H9 (cell line): ENCODE results near the gene COX17. TPM values are rescaled to one million over a fixed set of nuclear protein-coding genes. Genes with fewer than 3 reads are reported as not detected.

Experiments
- DNase-seq: peaks from one replicate; pipeline ENCODE4 v3.0.0-alpha.2; 2017
- H2AFZ ChIP-seq: one replicate; pipeline ENCODE4 v1.6.1; 2013; ENCODE audit warnings: mild to moderate bottlenecking, low read length, control low read depth, moderate library complexity
- H2AK5ac ChIP-seq: 2 replicates; pipeline ENCODE4 v1.6.1; 2013; ENCODE audit warnings: low read length, control low read depth, mixed read lengths; ENCODE audit not compliant: insufficient read length
- H2BK120ac ChIP-seq: one replicate; pipeline ENCODE4 v1.6.1; 2013; ENCODE audit warnings: low read depth, mild to moderate bottlenecking, low read length, control low read depth, inconsistent platforms; ENCODE audit not compliant: poor library complexity, severe bottlenecking
- H2BK12ac ChIP-seq: 2 replicates; pipeline ENCODE4 v1.6.1; 2013; ENCODE audit warnings: low read length, control low read depth, mixed read lengths, low read depth; ENCODE audit not compliant: insufficient read length
- H2BK15ac ChIP-seq: 2 replicates; pipeline ENCODE4 v1.6.1; 2013; ENCODE audit warnings: low read depth, low read length, control low read depth
- H2BK20ac ChIP-seq: one replicate; pipeline ENCODE4 v1.6.1; 2013; ENCODE audit warnings: low read depth, mild to moderate bottlenecking, low read length, control low read depth, inconsistent platforms; ENCODE audit not compliant: poor library complexity, severe bottlenecking
- H2BK5ac ChIP-seq: 2 replicates; pipeline ENCODE4 v1.6.1; 2013; ENCODE audit warnings: low read length, control low read depth, mixed read lengths; ENCODE audit not compliant: insufficient read length
- H3K14ac ChIP-seq: 2 replicates; pipeline ENCODE4 v1.6.1; 2013; ENCODE audit warnings: low read length, control low read depth; ENCODE audit not compliant: insufficient read depth
- H3K18ac ChIP-seq: 2 replicates; pipeline ENCODE4 v1.6.1; 2013; ENCODE audit warnings: low read depth, mild to moderate bottlenecking, mixed read lengths, low read length, control low read depth; ENCODE audit not compliant: insufficient read length
- H3K23ac ChIP-seq: 2 replicates; pipeline ENCODE4 v1.6.1; 2013; ENCODE audit warnings: low read length, control low read depth, mixed read lengths, low read depth; ENCODE audit not compliant: insufficient read length
- H3K23me2 ChIP-seq: 2 replicates; pipeline ENCODE4 v1.6.1; 2013; ENCODE audit warnings: low read depth, mild to moderate bottlenecking, mixed read lengths, low read length, control low read depth; ENCODE audit not compliant: insufficient read length, poor library complexity, severe bottlenecking
- H3K27ac ChIP-seq: 2 replicates; pipeline ENCODE4 v1.5.1; 2013; ENCODE audit warnings: low read length, control low read depth, mixed read lengths, low read depth; ENCODE audit not compliant: insufficient read length
- H3K27me3 ChIP-seq: 2 replicates; pipeline ENCODE4 v1.6.1; 2013; ENCODE audit warnings: low read length, control low read depth, inconsistent platforms; ENCODE audit not compliant: insufficient read depth
- H3K4ac ChIP-seq: 2 replicates; pipeline ENCODE4 v1.6.1; 2013; ENCODE audit warnings: low read depth, mild to moderate bottlenecking, control low read depth, inconsistent platforms, low read length, moderate library complexity
- H3K4me1 ChIP-seq: 2 replicates; pipeline ENCODE4 v1.6.1; 2013; ENCODE audit warnings: low read length, control low read depth, inconsistent platforms; ENCODE audit not compliant: insufficient read depth
- H3K4me2 ChIP-seq: 2 replicates; pipeline ENCODE4 v1.6.1; 2013; ENCODE audit warnings: low read length, control low read depth, mixed read lengths; ENCODE audit not compliant: insufficient read length, insufficient read depth
- H3K56ac ChIP-seq: 2 replicates; pipeline ENCODE4 v1.6.1; 2013; ENCODE audit warnings: low read depth, mild to moderate bottlenecking, mixed read lengths, low read length, control low read depth; ENCODE audit not compliant: insufficient read length
- H3K79me1 ChIP-seq: 2 replicates; pipeline ENCODE4 v1.6.1; 2013; ENCODE audit warnings: low read depth, mild to moderate bottlenecking, moderate library complexity, low read length, control low read depth, inconsistent platforms; ENCODE audit not compliant: insufficient read depth, poor library complexity, severe bottlenecking
- H3K79me2 ChIP-seq: 2 replicates; pipeline ENCODE4 v1.6.1; 2013; ENCODE audit warnings: low read length, control low read depth, inconsistent platforms; ENCODE audit not compliant: insufficient read depth
- H3K9ac ChIP-seq: 2 replicates; pipeline ENCODE4 v1.6.1; 2013; ENCODE audit warnings: low read length, control low read depth, mixed read lengths; ENCODE audit not compliant: insufficient read length; ENCODE audit errors: extremely low read depth
- H3K9me3 ChIP-seq: one replicate; pipeline ENCODE4 v1.6.1; 2013; ENCODE audit warnings: low read depth, low read length, inconsistent platforms; ENCODE audit not compliant: control insufficient read depth
- H3T11ph ChIP-seq: one replicate; pipeline ENCODE4 v1.6.1; 2013; ENCODE audit warnings: mild to moderate bottlenecking, low read length, control low read depth, inconsistent platforms
- H4K20me1 ChIP-seq: one replicate; pipeline ENCODE4 v1.6.1; 2013; ENCODE audit not compliant: control insufficient read depth, insufficient read length, insufficient read depth
- H4K5ac ChIP-seq: 2 replicates; pipeline ENCODE4 v1.6.1; 2013; ENCODE audit warnings: low read depth, mild to moderate bottlenecking, mixed read lengths, low read length, control low read depth; ENCODE audit not compliant: insufficient read length
- H4K8ac ChIP-seq: replicated peaks from 2 replicates; pipeline ENCODE4 v1.6.1; 2013; ENCODE audit warnings: low read length, control low read depth, mixed read lengths, low read depth; ENCODE audit not compliant: insufficient read length
- H4K91ac ChIP-seq: 2 replicates; pipeline ENCODE4 v1.6.1; 2013; ENCODE audit warnings: low read depth, mild to moderate bottlenecking, moderate library complexity, mixed read lengths, low read length, control low read depth; ENCODE audit not compliant: insufficient read length
- H3K27ac Mint-ChIP-seq, 3 experiments: 2 replicates in 2 of 3; 3 replicates in 1 of 3; pipeline ENCODE4 v1.8.0; 2020 to 2021; ENCODE audit warnings: mixed read lengths in 3 of 3, mild to moderate bottlenecking in 1 of 3, moderate library complexity in 1 of 3
- H3K27me3 Mint-ChIP-seq: 2 replicates; pipeline ENCODE4 v1.8.0; 2021; ENCODE audit warnings: low read depth, mild to moderate bottlenecking, moderate library complexity, mixed read lengths
- H3K36me3 Mint-ChIP-seq, 3 experiments: 2 replicates in 2 of 3; 3 replicates in 1 of 3; pipeline ENCODE4 v1.8.0; 2020 to 2021; ENCODE audit warnings: low read depth in 3 of 3, mixed read lengths in 3 of 3; ENCODE audit not compliant: insufficient read depth in 1 of 3
- H3K4me1 Mint-ChIP-seq, 2 experiments: 2 replicates each; pipeline ENCODE4 v1.8.0; 2020; ENCODE audit warnings: mixed read lengths in 2 of 2
- H3K4me3 Mint-ChIP-seq, 2 experiments: 2 replicates in 1 of 2; 3 replicates in 1 of 2; pipeline ENCODE4 v1.8.0; 2020 to 2021; ENCODE audit warnings: mild to moderate bottlenecking in 2 of 2, mixed read lengths in 2 of 2, moderate library complexity in 1 of 2
- H3K9me3 Mint-ChIP-seq, 2 experiments: 2 replicates in 1 of 2; 3 replicates in 1 of 2; pipeline ENCODE4 v1.8.0; 2020; ENCODE audit warnings: mild to moderate bottlenecking in 2 of 2, mixed read lengths in 2 of 2, moderate library complexity in 1 of 2
- CTCF ChIP-seq: fragments of 200-600 bp; sonication (generic); conservative IDR thresholded peaks from 3 replicates; pipeline ENCODE4 v1.8.0; 2021; ENCODE audit warnings: antibody characterized with exemption, mild to moderate bottlenecking
- WGBS: extraction: QIAGEN DNeasy Blood & Tissue Kit; methylation state at CpG from one replicate; pipeline ENCODE4 v1.1.7; 2013; ENCODE audit warnings: missing lambda C conversion rate, low lambda C conversion rate, mixed read lengths; ENCODE audit not compliant: insufficient read length; ENCODE audit errors: extremely low coverage; 5-methylcytosine and 5-hydroxymethylcytosine counted together
- total RNA-seq: library from RNA; stranded (reverse); gene quantifications from 2 replicates; pipeline ENCODE4 v1.2.1, GENCODE V29; 2021

Gene COX17
- total RNA-seq, 1 experiment from 2014 or later, result 47.0 TPM

GRCh38 chr3:119672776-119673175, 4.4 kb downstream of the COX17 start:
- no peak overlapping the region for H4K91ac ChIP-seq
- H2AK5ac ChIP-seq, result no peak overlapping the region
- H3K9me3 Mint-ChIP-seq, result no peaks in the 10 kb centered on the region
- H3K27ac ChIP-seq, result no peak overlapping the region
- no peaks in the 10 kb centered on the region for H3K79me1 ChIP-seq
- H4K5ac ChIP-seq, result no peak overlapping the region
- no peaks in the 10 kb centered on the region for H4K20me1 ChIP-seq
- no peak overlapping the region for H2BK12ac ChIP-seq
- no peak overlapping the region for H3K4me2 ChIP-seq
- H3K23me2 ChIP-seq, result no peaks in the 10 kb centered on the region
- TF ChIP-seq CTCF, result no peak
- H3K27ac Mint-ChIP-seq, result no peak overlapping the region
- no peak overlapping the region for H4K8ac ChIP-seq
- no peak overlapping the region for H2BK15ac ChIP-seq
- no peak overlapping the region for H3K18ac ChIP-seq
- H3K4me1 Mint-ChIP-seq, result peaks cover 19 to 25% of the 10 kb centered on the region in 2 experiments
- H3T11ph ChIP-seq, result no peak overlapping the region
- H2AFZ ChIP-seq, result no peak overlapping the region
- no peak overlapping the region for H2BK5ac ChIP-seq
- H3K9me3 ChIP-seq, result no peaks in the 10 kb centered on the region
- H3K36me3 Mint-ChIP-seq, result peaks cover 11 to 56% (median 51%) of the 10 kb centered on the region in 3 experiments
- H3K4me3 Mint-ChIP-seq, result no peak overlapping the region
- H3K27me3 ChIP-seq, result no peaks in the 10 kb centered on the region
- H2BK20ac ChIP-seq, result no peak overlapping the region
- H3K4ac ChIP-seq, result no peak overlapping the region
- H3K4me1 ChIP-seq, result no peaks in the 10 kb centered on the region
- no peaks in the 10 kb centered on the region for H3K27me3 Mint-ChIP-seq
- H2BK120ac ChIP-seq, result no peak overlapping the region
- WGBS, result no CpG with 5 or more reads among the region's 2 CpGs
- no peak for DNase-seq
- no peak overlapping the region for H3K56ac ChIP-seq
- no peak overlapping the region for H3K9ac ChIP-seq
- no peak overlapping the region for H3K14ac ChIP-seq
- H3K79me2 ChIP-seq, result peaks cover 5% of the 10 kb centered on the region; the same call in 1 of the 2 replicates
- no peak overlapping the region for H3K23ac ChIP-seq
